Activated T-cell treated with anti-CD3 and anti-CD28 coated beads, Interleukin-2, amount 50 U/mL, for 4 hours (primary cell): ENCODE data around the gene FUT8. TPM values are rescaled to one million over a fixed set of nuclear protein-coding genes. Genes with fewer than 3 reads are reported as not detected.
"Not testable (repeated sequence)": the region's sequence is repeated elsewhere in the genome, so short reads cannot be mapped to it uniquely, and the experiment has no call there.

Experiments
- ATAC-seq, 2 donors: fragments of 200-7000 bp; cut with Tn5 transposase; one replicate each; pipeline ENCODE4 v1.10.0; 2021
- DNase-seq: peaks from one replicate; pipeline ENCODE4 v3.0.0-alpha.2; 2020
- H3K27me3 Mint-ChIP-seq: one replicate; pipeline ENCODE4 v1.8.0; 2021; ENCODE audit warnings: low read depth, mixed read lengths
- H3K36me3 Mint-ChIP-seq: one replicate; pipeline ENCODE4 v1.8.0; 2022; ENCODE audit warnings: mixed read lengths; ENCODE audit not compliant: insufficient read depth
- H3K4me1 Mint-ChIP-seq: one replicate; pipeline ENCODE4 v1.8.0; 2021; ENCODE audit warnings: low read depth, mixed read lengths
- H3K4me3 Mint-ChIP-seq: one replicate; pipeline ENCODE4 v1.8.0; 2021; ENCODE audit warnings: mild to moderate bottlenecking, moderate library complexity, mixed read lengths
- H3K9me3 Mint-ChIP-seq: one replicate; pipeline ENCODE4 v1.8.0; 2021; ENCODE audit warnings: mixed read lengths
- total RNA-seq, 3 donors: library from RNA; stranded (reverse); gene quantifications; one replicate each; pipeline ENCODE4 v1.2.1, GENCODE V29; 2021

The FUT8 gene
- total RNA-seq, 3 donors from 2014 or later = 29.2 to 38.4 (median 30.9) TPM

DNA sequence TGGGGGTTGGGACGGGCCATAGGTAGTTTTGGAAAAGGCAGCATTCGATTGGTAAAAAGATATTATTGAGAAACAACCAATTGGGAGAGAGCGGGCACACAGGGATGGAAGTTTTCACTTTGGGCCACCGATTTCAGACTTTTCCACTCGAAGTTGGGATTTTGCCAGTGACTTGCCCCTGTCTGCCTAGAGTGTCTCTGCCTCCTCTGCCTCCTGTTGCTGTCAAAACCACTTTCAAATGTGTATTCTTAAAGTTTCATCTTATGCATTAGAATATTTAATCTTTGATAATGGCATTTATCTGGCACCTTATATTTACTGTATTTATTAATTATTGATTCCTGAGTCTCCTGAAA, 182.3 kb downstream of the FUT8 start:
- Mint-ChIP-seq H3K36me3 (peaks cover 2% of the 10 kb centered on the region), H3K27me3 (no peaks in the 10 kb centered on the region), H3K4me3 (no peak overlapping the region), H3K4me1 (peaks cover 5% of the 10 kb centered on the region), H3K9me3 (no peaks in the 10 kb centered on the region)
- DNase-seq (no peak), ATAC-seq (no peak)

DNA sequence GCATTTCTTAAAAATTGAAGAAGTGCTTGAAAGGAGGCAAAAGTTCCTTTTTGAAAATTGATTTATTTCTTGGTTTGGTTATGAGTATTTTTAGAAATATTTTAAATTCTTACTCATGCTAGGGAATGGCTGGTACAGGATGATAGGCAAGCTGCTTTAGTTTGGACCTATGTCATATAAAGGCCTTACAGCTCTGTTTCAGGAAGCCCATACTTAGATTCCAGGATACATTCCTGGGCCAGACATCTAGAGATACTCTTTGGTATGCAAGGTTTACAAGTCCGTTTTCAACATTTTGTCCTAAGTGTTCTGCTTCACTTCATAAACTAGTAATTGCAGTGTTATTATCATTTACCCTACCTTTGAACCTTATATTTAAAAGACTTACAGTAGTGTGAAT, 186.8 kb downstream of the FUT8 start:
- Mint-ChIP-seq H3K36me3 (peaks cover 1% of the 10 kb centered on the region), H3K4me3 (no peak overlapping the region), H3K4me1 (no peaks in the 10 kb centered on the region), H3K27me3 (no peaks in the 10 kb centered on the region), H3K9me3 (no peaks in the 10 kb centered on the region)
- DNase-seq = no peak
- no peak for ATAC-seq

DNA sequence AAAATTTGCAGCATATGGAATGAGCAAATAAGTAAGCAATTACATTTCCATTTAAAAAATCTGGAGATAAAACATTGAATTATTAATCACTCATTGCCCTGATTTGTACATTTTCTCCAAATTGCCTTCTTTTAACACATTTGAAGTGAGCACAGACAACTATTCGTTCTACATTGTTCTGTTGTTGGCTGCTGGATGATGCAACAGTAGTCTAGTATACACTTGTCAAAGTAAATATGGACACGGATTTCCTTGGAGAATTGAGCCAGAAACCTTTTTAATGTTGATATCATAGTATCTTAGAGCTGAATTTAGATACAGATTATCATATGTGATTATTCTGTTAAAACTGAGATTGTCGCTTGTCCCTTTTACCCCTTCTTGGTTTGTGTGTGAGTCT, 188.2 kb downstream of the FUT8 start:
- ATAC-seq = no peak

GRCh38 chr14:65604535-65604934, 192.0 kb downstream of the FUT8 start:
- DNase-seq (no peak), ATAC-seq (no peak)
- no peak overlapping the region for H3K4me3 Mint-ChIP-seq
- H3K36me3 Mint-ChIP-seq = no peaks in the 10 kb centered on the region
- H3K9me3 Mint-ChIP-seq = no peaks in the 10 kb centered on the region
- no peaks in the 10 kb centered on the region for H3K27me3 Mint-ChIP-seq
- peaks cover 3% of the 10 kb centered on the region for H3K4me1 Mint-ChIP-seq

More for the DNA sequence above, 188.2 kb downstream of the FUT8 start:
- no peaks in the 10 kb centered on the region for H3K36me3 Mint-ChIP-seq
- peaks cover 3% of the 10 kb centered on the region for H3K4me1 Mint-ChIP-seq
- no peak for DNase-seq
- no peaks in the 10 kb centered on the region for H3K9me3 Mint-ChIP-seq
- no peaks in the 10 kb centered on the region for H3K27me3 Mint-ChIP-seq
- H3K4me3 Mint-ChIP-seq = no peak overlapping the region

- H3K4me3 Mint-ChIP-seq = no peak overlapping the region
- ATAC-seq = no peak
- H3K4me1 Mint-ChIP-seq = peaks cover 3% of the 10 kb centered on the region
- DNase-seq = no peak
- H3K36me3 Mint-ChIP-seq = no peaks in the 10 kb centered on the region
- no peaks in the 10 kb centered on the region for H3K9me3 Mint-ChIP-seq
- H3K27me3 Mint-ChIP-seq = no peaks in the 10 kb centered on the region
These were observed 192.4 kb downstream of the FUT8 start for GRCh38 chr14:65604936-65605335.

- H3K4me1 Mint-ChIP-seq = peaks cover 3% of the 10 kb centered on the region
- H3K9me3 Mint-ChIP-seq = no peaks in the 10 kb centered on the region
- H3K27me3 Mint-ChIP-seq = no peaks in the 10 kb centered on the region
- no peak for DNase-seq
- ATAC-seq = no peak
- H3K4me3 Mint-ChIP-seq = no peak overlapping the region
- no peaks in the 10 kb centered on the region for H3K36me3 Mint-ChIP-seq
These were observed 193.9 kb downstream of the FUT8 start for GRCh38 chr14:65606460-65606859.

DNA sequence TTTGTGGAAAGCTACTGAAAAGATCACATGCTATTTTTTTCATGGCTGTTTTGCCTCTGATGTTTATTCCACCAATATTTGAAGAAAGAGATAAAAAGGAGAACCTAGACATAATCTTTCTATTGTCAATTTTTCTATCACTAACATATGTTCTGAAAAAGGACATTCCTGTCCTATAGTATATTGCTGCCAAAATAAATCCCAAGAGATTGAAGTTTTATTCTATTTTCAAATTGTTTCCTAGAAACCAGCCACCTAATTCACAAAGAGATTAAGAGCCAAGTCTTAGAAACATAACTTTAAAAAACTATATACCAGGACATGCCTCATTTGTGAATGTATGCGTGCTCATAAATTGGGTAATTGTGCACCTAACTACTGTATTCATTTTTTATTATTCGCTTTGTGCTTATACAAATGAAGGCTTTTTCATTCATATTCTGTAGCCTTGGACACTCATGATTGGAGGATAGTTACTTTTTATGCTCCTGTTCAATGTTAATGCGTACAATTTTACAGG, 200.7 kb downstream of the FUT8 start:
- no peaks in the 10 kb centered on the region for H3K4me1 Mint-ChIP-seq
- no peak for DNase-seq

GRCh38 chr14:65618996-65619395, 206.5 kb downstream of the FUT8 start:
- Mint-ChIP-seq H3K36me3 (peaks cover 26% of the 10 kb centered on the region), H3K4me3 (no peak overlapping the region), H3K27me3 (no peaks in the 10 kb centered on the region), H3K4me1 (no peaks in the 10 kb centered on the region), H3K9me3 (no peaks in the 10 kb centered on the region)
- no peak for ATAC-seq
- DNase-seq = no peak

More for the DNA sequence above, 200.7 kb downstream of the FUT8 start:
- no peaks in the 10 kb centered on the region for H3K9me3 Mint-ChIP-seq
- peaks cover 20% of the 10 kb centered on the region for H3K36me3 Mint-ChIP-seq
- no peak overlapping the region for H3K4me3 Mint-ChIP-seq
- ATAC-seq = no peak
- no peaks in the 10 kb centered on the region for H3K27me3 Mint-ChIP-seq

- Mint-ChIP-seq H3K36me3 (peaks cover 28% of the 10 kb centered on the region), H3K27me3 (no peaks in the 10 kb centered on the region), H3K9me3 (no peaks in the 10 kb centered on the region), H3K4me3 (no peak overlapping the region), H3K4me1 (no peaks in the 10 kb centered on the region)
- ATAC-seq (no peak), DNase-seq (no peak)
These were observed 207.7 kb downstream of the FUT8 start for GRCh38 chr14:65620195-65620594.

GRCh38 chr14:65622703-65623102, 210.2 kb downstream of the FUT8 start:
- H3K4me3 Mint-ChIP-seq = no peak overlapping the region
- no peaks in the 10 kb centered on the region for H3K4me1 Mint-ChIP-seq
- no peak for ATAC-seq
- DNase-seq = no peak
- no peaks in the 10 kb centered on the region for H3K27me3 Mint-ChIP-seq
- peaks cover 18% of the 10 kb centered on the region for H3K36me3 Mint-ChIP-seq
- no peaks in the 10 kb centered on the region for H3K9me3 Mint-ChIP-seq

- peaks cover 15% of the 10 kb centered on the region for H3K36me3 Mint-ChIP-seq
- no peaks in the 10 kb centered on the region for H3K4me1 Mint-ChIP-seq
- ATAC-seq (no peak), DNase-seq (no peak)
- H3K9me3 Mint-ChIP-seq = no peaks in the 10 kb centered on the region
- no peak overlapping the region for H3K4me3 Mint-ChIP-seq
- no peaks in the 10 kb centered on the region for H3K27me3 Mint-ChIP-seq
These were observed 211.2 kb downstream of the FUT8 start for GRCh38 chr14:65623759-65624158.

DNA sequence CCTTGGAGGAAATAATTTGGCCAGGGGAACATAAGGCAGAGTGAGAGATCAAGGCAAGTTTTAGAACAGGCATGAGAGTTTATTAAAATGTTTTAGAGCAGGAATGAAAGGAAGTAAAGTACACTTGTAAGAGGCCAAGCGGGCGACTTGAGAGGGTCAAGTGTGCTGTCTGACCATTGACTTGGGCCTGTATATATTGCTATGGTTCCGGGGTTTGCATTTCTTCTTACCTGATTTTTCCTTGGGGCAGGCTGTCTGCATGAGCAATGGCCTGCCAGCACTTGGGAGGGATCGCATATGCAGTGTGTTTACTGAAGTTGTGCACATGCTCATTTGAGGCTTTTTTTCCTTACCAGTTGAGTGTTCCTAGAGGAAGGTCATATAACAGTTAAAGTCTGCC, 214.8 kb downstream of the FUT8 start:
- peaks cover 13% of the 10 kb centered on the region for H3K36me3 Mint-ChIP-seq
- ATAC-seq = no peak

DNA sequence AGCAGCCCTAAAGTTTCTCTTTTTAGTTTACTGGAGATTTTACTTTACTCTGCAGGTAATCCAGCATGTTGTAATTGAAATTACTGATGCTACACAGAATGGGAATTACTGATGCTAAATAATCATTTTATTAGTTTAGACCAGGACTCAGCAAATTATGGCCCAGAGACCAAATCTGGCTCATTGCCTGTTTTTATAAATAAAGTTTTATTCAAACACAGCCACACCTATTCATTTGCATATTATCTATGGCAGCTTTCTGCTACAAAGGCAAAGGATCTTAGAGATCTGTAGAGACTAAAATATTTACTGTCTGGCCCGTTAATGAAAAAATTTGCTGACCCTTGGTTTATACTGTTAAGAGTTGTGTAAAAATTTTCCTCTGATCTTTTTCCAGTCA, 216.1 kb downstream of the FUT8 start:
- ATAC-seq (no peak), DNase-seq (no peak)
- Mint-ChIP-seq H3K4me1 (peaks cover 1% of the 10 kb centered on the region), H3K9me3 (no peaks in the 10 kb centered on the region), H3K4me3 (no peak overlapping the region), H3K27me3 (no peaks in the 10 kb centered on the region), H3K36me3 (peaks cover 17% of the 10 kb centered on the region)

More for the DNA sequence above, 214.8 kb downstream of the FUT8 start:
- Mint-ChIP-seq H3K27me3 (no peaks in the 10 kb centered on the region), H3K9me3 (no peaks in the 10 kb centered on the region), H3K4me1 (peaks cover 1% of the 10 kb centered on the region), H3K4me3 (no peak overlapping the region)
- DNase-seq = no peak

GRCh38 chr14:65631040-65631439, 218.5 kb downstream of the FUT8 start:
- no peaks in the 10 kb centered on the region for H3K27me3 Mint-ChIP-seq

GRCh38 chr14:65632487-65632886, 220.0 kb downstream of the FUT8 start:
- H3K27me3 Mint-ChIP-seq = no peaks in the 10 kb centered on the region
- DNase-seq (no peak), ATAC-seq (no peak)
- peaks cover 27% of the 10 kb centered on the region for H3K36me3 Mint-ChIP-seq
- no peaks in the 10 kb centered on the region for H3K9me3 Mint-ChIP-seq
- peaks cover 24% of the 10 kb centered on the region for H3K4me1 Mint-ChIP-seq
- H3K4me3 Mint-ChIP-seq = no peak overlapping the region

More at GRCh38 chr14:65631040-65631439, 218.5 kb downstream of the FUT8 start:
- no peak overlapping the region for H3K4me3 Mint-ChIP-seq
- H3K36me3 Mint-ChIP-seq = peaks cover 22% of the 10 kb centered on the region
- peaks cover 12% of the 10 kb centered on the region for H3K4me1 Mint-ChIP-seq
- DNase-seq = no peak
- no peaks in the 10 kb centered on the region for H3K9me3 Mint-ChIP-seq
- ATAC-seq = no peak

- H3K9me3 Mint-ChIP-seq, DNase-seq, H3K27me3 Mint-ChIP-seq, ATAC-seq, H3K4me3 Mint-ChIP-seq: not testable (repeated sequence)
- peaks cover 30% of the 10 kb centered on the region for H3K36me3 Mint-ChIP-seq
- peaks cover 32% of the 10 kb centered on the region for H3K4me1 Mint-ChIP-seq
These were observed 221.1 kb downstream of the FUT8 start for GRCh38 chr14:65633666-65634065.
